HG02970 (cell line): ENCODE measurements around the gene ARPP19.
A peak's percentile ranks its signal among the peaks of the same experiment; 100 is the strongest.
"Not testable (repeated sequence)": the region's sequence is repeated elsewhere in the genome, so short reads cannot be mapped to it uniquely, and the experiment has no call there.

Experiments
- ATAC-seq: cut with Tn5 transposase; IDR thresholded peaks from one replicate; pipeline ENCODE4 v1.9.1; 2021; ENCODE audit warnings: mild to moderate bottlenecking, moderate library complexity, moderate number of reproducible peaks; ENCODE audit not compliant: unreplicated experiment, low FRiP score

ARPP19 gene

GRCh38 chr15:52568601-52569585 is at the start of gene ARPP19:
ARPP19 (minus strand) TSS chr15:52569030; CDS start chr15:52568892, 138 bp downstream.
- peak; percentile 66 for ATAC-seq

- no peak for ATAC-seq
Measured at GRCh38 chr15:52617026-52617425, 48.2 kb upstream of the ARPP19 start.

GRCh38 chr15:52615302-52615701 is 46.5 kb upstream of the ARPP19 start:
- ATAC-seq = no peak

GRCh38 chr15:52609593-52609992 is 40.8 kb upstream of the ARPP19 start:
- ATAC-seq = no peak

- no peak for ATAC-seq
Measured at GRCh38 chr15:52584414-52584813, 15.6 kb upstream of the ARPP19 start.

- ATAC-seq = no peak
Measured at GRCh38 chr15:52579852-52580251, 11.0 kb upstream of the ARPP19 start.

GRCh38 chr15:52576692-52577091 is 7.9 kb upstream of the ARPP19 start:
- no peak for ATAC-seq

- ATAC-seq = not testable (repeated sequence)
Measured at GRCh38 chr15:52575573-52575972, 6.7 kb upstream of the ARPP19 start.

GRCh38 chr15:52575072-52575471 is 6.2 kb upstream of the ARPP19 start:
- no peak for ATAC-seq

GRCh38 chr15:52574623-52575022 is 5.8 kb upstream of the ARPP19 start:
- not testable (repeated sequence) for ATAC-seq

GRCh38 chr15:52567871-52568600 is 794 bp downstream of the ARPP19 start:
- no peak for ATAC-seq

GRCh38 chr15:52566889-52567288 is 1.9 kb downstream of the ARPP19 start:
- ATAC-seq = no peak

GRCh38 chr15:52565417-52566358 is 3.1 kb downstream of the ARPP19 start:
- not testable (repeated sequence) for ATAC-seq

- ATAC-seq = no peak
Measured at GRCh38 chr15:52563501-52564060, 5.2 kb downstream of the ARPP19 start.

- no peak for ATAC-seq
Measured at GRCh38 chr15:52559575-52559974, 9.3 kb downstream of the ARPP19 start.

GRCh38 chr15:52559022-52559421 is 9.8 kb downstream of the ARPP19 start:
- no peak for ATAC-seq

GRCh38 chr15:52558196-52558595 is 10.6 kb downstream of the ARPP19 start:
- peak; percentile 64 for ATAC-seq

GRCh38 chr15:52557274-52557641 is 11.6 kb downstream of the ARPP19 start:
- no peak for ATAC-seq

GRCh38 chr15:52556524-52557273 is 12.1 kb downstream of the ARPP19 start:
- no peak for ATAC-seq
